CD4-positive, alpha-beta T cell treated with Interferon gamma for 1 hour (primary cell): ENCODE data around the gene SMIM41.
"Not testable (repeated sequence)": the region's sequence is repeated elsewhere in the genome, so short reads cannot be mapped to it uniquely, and the experiment has no call there.

Experiments
- DNase-seq: peaks from one replicate; pipeline ENCODE4 v3.0.0-alpha.2; 2020

Gene SMIM41

DNA sequence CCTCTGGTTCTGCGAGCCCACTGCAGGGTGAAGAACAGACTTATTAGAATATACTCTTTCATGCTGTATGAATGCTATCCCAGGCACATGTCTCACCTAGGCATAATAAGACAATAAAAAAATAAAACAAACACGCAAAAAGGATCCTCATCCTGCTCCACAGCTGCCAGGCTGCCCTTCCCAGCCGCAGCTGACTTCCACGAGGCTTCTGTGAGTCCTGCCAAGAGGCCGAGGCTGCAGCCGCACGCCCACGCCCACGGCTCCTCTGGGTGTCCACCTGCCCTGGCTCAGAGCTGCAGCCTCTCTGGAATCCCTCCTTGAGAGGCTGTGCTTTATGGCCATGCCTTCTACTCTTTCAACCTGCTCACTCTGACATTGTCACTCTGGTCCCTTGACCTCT lies 6.9 kb downstream of the SMIM41 start:
- no peak for DNase-seq

DNA sequence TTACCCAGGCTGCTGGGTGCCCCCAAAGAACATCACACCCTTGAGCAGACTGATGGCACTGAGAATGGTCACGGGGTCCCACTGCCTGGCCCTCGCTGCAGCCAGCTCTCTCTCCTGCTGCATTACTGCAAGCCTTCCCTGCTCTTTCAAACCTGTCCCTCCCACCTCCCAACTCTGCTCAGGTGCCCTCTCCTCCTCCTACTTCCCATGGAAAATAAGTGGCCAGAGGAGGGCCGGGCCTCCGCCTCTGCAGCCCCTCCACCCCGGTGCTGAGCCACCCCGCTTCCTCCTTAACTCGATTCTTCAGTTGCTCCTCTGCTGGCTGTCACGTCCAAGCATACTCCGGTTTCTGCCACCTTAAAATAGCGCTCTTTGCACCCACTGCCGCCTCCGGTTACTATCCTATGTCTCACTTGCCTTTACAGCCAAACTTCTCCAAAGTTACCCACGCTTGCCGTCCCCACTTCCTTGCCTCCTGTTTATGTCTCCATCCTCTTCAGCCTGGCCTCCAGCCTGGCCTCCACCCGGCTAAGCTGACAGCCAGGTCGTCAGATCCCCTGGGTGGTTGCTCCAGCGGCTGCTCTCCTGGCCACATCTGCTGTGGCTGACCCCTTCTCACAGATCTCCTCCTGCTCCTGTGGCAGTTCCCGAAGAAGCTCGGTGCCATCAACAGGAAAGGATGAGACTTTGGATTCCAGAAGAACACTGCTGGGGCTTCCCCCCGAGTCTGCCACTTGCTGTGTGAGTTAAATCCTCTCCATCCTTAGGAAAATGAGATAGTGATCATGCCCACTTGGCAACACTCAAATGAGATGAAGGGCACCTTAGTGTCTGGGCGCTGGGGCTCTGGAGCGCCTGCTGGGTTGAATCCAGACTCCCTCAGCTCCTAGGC lies 7.7 kb downstream of the SMIM41 start:
- DNase-seq: no peak

DNA sequence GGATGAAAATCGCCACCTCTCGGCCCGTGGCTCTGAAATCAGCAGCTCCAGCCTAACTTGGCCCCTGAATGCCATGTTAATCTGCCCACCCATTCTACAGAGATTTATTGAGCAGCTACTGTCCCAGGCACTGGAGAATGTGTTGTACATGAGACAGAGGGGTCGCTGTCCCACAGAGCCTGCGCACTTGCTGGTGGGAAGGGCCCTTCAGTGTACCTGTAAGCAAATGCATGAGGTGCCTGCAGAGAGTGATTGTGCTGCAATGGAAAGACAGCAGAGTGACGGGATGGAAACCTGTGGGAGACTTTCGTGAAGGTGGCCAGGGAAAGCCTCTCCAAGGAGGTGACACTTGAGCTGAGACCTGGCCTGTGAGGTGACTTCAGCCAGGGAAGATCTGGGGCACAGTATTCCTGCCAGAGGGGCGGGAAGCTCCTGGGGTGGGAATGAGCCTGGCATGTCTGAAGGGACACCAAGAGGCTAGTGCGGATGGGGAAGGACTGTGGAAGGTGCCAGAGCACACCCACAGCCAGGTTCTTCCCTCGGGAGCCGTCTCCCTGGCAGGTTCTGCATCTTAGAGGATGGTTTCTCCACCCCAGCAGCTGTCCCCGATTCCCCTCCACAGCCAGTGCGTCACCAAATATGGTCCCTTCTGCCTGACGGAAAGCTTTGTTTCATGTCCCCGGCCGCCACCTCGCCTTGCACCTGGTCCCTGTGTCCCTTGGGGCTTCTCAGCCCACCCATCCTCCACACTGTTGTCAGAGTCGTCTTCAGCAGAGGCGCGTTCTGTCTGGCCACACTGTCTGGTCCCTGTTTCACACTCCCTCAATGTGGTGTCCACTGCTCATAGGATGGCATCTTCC lies 8.7 kb downstream of the SMIM41 start:
- DNase-seq: peak; percentile 51

DNA sequence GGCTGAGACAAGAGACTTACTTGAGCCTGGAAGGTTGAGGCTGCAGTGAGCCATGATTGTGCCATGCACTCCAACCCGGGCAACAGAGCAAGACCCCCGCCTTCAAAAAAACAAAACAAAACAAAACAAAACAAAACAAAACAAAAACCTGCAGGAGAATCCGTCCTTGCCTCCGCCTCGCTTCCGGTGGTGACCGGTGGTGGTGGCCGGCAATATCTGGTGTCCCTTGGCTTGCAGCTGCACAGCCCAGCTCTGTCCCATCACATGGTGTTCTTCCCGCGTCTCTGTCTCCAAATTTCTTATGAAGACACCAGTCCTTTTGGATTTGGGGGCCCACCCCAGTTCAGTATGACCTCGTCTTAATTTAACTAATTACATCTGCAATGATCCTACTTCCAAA lies 10.0 kb downstream of the SMIM41 start:
- no peak for DNase-seq

DNA sequence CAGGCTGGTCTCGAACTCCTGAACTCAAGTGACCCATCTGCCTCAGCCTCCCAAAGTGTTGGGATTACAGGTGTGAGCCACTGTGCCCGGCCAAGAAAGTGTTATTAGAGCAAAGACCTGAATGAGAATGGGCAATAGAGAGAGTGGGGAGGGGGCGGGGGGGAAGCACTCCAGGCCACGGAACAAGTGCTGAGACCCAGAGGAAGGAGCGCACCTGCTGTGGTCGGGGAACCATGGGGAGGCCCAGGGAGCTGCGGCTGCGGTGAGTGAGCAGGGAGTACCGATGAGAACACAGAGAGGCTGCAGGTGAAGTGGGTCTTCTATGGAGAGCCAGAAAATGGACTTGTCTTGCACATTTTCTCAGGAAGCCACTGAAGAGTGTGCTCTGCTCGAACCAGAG lies 10.8 kb downstream of the SMIM41 start:
- no peak for DNase-seq

DNA sequence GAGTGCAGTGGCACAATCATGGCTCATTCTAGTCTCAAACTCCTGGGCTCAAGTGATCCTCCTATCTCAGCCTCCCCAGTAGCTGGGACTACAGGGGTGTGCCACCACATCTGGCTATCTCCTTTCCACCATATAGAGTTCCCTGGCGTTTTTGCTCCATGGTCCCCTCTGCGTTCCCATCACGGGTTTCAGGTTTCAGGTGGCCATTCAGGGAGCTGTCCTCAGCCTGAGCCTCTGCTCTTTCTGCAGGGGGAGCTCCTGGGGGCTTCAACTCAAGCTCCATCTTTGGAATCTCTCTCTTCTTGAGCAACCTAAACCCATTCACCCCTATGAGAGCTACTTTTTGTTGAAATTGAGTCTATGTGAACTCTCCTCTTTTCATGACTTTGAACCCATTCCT lies 11.6 kb downstream of the SMIM41 start:
- DNase-seq: no peak

DNA sequence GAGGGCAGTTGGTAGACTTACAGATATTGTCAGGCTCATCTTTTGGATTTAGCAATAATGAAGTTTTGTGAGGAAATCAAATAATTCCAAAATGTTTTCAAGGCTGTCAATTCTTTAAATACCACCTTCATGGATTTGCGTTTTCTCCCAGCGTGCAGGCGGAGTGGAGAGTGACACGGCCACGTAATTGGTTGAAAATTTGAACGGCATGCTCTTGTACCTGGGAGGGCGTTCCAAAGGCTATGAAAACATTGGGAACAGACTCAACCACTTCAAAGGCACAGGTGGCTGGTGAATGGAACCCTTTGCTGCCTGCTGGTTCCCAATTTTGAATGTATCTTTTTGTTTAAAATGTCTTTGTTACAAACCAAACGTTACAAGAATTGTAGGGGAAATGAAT lies 12.4 kb downstream of the SMIM41 start:
- no peak for DNase-seq

DNA sequence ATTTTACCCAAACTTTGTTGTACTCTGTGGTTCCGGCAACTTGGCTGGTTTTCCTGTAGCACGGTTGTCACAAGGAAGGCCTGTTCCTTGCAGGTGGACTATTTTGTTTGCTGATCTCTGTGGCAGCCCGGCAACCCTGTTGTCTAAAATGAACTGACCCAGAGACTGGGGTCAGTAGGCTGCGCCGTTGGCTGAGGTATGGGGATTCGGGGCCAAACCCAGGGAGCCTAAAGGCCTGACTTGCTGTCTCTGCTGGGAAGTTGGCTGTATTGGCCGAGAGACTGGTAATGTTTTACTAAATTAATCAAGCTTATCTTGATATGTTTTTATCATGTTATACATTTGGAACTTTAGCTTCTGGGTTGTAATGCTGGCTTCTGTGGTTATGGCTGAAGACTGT lies 13.8 kb downstream of the SMIM41 start:
- DNase-seq: no peak

DNA sequence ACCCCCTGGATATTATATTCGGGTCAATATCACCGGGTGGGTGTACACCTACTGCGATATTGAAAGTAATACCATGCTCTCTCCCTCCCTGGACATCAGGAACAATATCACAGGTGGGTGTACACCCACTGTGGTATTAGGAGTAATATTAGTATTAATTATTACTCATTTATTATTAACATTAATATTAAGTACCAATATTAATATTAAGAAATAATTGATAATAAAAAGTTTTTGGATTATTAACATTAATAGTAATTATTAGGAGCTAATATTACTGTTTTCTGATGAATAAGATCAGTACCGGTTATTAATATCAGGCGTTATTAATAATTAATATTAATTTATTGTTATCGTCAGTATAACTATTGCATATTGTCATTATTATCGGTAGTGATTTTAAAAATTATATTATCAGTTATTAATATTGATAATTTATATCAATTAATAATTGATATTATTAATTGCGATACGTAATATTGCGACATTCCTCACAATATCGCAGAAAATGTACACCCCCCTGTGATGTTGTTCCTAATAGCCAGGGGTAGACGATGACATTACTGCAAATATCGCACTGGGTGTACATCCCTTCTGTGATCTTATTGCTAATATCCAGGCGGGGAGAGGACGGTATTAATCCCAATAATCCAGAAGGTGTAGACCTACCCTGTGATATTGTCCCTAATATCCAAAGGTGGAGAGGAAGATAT lies 17.0 kb downstream of the SMIM41 start:
- no peak for DNase-seq

DNA sequence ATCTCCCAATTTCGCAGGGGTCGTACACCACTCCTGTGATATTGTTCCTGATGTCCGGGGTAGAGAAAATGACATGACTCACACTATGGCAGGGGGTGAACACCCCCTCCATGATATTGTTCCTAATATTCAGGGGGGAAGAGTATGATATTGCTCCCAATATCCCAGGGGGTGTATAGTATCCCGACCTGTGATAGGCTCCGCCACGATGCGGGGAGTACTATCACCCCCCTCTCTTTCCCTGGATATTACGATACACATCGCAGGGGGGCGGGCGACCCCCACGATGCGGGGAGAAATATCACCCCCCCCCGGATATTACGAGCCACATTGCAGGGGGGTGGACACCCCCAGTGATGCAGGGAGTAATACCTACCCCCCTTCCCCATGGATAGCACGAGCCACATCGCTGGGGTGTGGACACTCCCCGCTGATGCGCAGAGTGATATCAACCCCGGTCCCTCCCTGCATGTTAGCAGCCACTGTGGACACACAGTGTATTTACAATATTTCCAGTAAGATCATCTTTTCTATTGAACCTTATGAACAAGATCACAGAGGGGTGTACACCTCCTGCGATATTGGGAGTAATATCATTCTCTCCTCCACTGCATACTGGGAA lies 17.7 kb downstream of the SMIM41 start:
- DNase-seq: no peak

DNA sequence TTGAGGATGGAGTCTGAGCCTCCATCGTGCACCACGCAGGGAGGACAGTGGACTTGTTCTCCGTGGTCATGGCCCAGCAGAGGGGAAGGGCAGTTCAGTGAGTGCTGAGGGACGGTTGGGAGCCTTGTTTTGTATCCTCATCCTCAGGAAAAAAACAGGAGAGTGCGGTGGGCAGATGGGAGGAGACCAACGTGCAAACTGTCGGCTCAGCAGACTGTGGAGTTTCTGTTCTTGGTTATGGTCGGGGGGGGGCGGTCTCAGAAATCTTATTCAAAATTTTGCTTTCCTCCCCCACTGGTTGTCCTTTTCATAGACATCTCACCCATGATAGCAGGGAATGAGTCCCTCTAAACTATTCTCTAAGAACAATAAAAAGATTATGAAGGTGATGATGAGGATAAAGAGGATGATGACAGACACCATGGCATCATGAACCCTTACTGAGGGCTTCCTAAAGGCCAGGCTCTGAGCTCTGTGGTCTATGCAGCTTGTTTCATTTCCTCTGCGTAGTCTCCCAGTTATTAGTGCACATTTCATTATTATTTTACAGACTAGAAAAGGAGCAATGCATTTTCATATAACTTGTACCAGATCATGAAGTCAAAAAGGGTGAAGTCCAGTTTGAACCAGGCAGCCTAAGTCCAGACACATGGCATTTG lies 25.1 kb downstream of the SMIM41 start:
- not testable (repeated sequence) for DNase-seq

DNA sequence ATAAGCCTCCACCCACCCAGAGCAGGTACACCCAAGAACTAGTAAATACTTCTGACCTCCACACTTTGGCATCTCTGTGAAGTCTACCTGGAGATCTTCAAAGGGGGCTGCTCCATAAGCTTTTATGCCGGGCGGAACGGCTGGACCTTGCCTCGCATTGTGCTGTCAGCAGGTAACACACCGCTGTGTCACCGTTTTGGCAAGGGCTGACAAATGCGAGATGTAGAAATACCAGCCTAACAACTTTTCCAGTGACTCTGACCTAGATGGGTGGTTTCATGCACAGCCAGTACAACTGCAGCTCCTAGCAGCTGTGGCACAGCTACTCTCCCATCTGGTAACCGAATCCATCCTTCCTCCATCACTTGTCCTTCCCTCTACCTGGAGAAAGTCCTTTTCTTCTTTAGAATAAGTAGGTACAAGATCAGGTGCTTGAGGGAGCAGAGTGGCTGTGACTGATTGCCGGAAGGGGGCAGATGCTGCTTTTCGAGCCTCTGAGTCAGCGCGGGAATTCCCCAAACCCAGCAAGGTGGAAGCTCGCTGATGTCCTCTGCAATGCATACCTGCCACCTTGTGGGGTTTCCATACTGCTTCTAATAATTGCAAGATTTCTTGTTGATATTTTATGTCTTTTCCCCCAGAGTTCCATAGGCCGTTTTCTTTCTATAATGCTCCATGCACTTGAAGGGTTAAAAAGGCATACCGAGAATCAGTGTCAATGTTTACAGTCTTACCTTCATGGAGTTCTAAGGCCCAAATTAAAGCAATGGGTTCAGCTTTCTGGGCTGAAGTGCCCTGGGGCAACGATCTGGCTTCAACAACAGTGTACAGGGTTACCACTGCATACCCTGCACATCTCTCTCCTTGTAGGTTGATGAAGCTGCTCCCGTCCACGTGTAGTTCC lies 37.0 kb downstream of the SMIM41 start:
- peak; percentile 60 for DNase-seq

DNA sequence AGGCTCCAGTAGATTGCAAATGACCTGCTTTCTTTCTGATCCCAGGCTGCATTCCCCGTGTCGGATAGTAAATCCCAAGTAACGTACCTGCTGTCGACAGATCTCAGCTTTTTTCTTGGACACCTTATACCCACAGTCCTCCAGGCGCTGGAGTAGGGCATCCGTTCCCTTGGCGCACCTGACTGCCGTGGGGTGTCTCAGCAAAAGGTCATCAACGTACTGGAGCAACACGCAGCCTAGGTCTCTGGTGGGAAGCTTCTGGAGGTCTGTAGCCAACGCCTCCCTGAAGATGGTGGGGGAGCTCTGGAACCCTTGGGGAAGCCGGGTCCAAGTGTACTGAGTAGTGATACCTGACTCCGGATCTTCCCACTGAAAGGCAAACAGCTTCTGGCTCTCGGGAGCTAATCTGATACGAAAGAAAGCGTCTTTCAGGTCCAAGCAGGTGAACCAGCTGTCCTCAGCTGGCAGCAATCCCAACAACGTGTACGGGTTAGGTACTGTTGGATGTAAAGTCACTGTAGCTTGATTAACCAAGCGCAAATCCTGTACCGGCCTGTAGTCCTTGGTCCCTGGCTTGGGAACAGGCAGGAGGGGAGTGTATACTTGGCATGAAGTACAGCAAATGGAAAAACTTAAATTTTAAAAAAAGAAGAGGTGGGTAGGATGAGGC lies 38.4 kb downstream of the SMIM41 start:
- not testable (repeated sequence) for DNase-seq

DNA sequence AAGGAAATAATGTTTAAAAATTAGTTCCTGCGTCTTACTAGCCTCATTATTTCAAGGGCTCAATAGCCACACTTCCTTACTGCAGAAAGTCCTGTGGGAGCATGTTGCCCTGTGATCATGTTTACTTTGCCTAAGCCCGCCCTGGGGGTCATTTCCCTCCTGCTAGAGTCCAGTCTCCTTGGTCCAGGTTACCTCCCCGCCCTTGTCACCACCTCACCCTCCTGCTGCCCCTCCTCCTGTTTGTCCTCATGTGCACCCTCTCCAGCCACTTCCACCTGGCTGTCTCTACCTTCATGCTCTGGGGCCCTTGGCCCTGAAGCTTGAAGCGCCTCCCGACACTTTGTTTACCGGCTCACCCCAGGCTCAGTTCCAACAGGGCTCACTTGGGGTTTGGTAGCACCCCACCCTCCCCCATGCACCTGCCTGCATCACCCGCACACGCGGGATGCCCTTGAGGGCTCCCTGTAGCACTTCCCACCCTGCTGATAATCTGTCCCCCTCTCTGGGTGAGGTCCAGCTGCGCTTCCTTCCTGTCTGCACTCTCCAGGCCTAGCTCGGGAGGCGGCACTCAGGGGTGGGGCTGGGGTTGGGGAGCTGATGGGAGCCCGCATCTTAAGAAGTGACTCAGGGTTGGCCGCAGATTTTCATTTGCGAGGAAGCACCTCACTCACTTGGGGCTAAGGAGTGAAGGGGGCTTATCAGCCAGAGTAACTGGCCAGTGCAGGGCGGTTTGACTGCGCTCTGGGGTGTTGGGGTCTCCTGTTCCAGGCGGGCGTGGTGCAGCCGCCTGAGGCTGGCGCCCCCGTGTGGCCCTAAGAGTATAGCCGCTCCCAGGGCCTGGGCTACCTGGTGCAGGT lies 40.1 kb downstream of the SMIM41 start:
- DNase-seq: peak; percentile 21

DNA sequence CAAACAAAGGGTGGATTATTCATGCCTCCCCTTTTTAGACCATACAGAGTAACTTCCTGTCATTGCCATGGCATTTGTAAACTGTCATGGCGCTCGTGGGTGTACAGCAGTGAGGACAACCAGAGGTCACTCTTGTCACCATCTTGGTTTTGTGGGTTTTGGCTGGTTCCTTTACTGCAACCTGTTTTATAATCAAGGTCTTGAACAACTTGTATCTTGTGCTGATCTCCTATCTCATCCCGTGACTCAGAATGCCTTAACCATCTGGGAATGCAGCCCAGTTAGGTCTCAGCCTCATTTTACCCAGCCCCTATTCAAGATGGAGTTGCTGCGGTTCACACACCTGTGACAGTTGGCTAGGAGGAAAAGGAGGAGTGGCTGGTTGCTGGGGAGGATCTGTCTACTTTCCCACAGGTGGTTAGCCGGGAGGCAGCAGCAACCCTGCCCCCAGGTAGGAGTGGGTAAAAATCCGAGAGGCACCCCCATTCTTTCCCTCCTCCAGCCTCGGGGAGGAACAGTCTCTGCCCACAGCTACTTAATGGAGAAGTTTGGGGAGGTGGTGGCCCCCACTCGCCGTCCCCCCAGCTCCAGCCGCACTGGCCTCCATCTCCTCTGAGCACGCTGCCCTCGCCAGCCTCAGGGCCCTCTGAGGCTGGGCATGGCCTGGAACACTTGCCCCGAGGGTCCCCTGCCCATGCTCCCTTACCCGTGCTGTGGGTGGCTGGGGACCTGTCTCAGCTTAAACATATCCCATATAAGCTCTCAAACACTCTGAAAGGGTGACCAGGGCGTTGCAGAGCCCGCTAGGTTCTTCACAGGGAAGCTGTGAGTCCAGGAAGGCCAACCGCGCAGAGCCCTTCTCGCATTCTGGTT lies 41.7 kb downstream of the SMIM41 start:
- no peak for DNase-seq

DNA sequence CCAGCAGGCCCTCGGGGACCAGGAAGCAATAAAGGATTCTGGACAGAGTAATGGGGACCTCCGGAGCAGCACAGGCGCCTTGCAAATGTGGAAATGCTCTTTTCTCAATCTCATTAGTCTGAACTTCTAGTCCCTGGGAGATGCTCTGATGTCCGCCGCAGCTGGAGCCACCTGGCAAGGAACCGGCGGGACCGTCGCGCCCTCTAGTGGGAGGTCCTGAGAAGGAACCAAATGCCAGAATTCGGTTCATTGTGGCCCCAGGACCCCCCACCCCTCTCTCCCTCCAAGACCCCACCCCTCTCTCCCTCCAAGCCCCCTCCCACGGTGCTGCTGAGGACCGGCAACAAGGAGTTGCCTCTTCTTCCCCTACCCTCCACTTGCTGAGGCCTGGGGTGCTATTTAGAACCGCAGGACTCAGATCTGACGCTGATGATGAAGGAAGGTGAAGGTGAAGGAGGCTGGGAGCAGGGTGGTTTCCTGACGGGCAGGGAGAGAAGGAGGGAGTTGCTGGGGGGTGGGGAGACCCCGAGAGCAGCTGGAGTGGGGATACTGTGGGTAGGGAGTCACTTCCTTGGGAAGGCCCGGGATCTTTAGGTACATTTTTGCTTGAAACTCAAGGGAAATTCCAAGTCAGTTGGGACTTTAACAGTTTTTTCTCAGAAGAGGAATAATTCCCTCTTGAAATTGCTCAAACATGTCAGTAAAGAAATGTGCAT lies 42.5 kb downstream of the SMIM41 start:
- DNase-seq: peak; percentile 46

DNA sequence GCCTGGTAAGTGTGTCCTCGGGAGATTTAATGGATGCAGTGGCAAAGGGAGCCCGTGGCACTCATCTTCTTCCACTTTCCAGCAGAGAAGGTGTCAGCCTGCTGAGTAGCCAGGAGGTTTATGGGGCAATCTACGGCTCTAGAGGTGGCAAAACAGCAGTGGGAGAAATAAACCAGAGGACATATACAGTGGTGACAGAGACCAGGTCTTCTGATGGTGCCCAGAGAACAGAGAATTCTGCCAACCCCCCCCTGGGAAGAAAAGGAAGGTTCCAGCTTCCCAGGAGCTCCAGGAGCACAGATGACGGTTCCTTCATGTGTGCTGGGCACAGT lies 43.0 kb downstream of the SMIM41 start:
- DNase-seq: no peak

DNA sequence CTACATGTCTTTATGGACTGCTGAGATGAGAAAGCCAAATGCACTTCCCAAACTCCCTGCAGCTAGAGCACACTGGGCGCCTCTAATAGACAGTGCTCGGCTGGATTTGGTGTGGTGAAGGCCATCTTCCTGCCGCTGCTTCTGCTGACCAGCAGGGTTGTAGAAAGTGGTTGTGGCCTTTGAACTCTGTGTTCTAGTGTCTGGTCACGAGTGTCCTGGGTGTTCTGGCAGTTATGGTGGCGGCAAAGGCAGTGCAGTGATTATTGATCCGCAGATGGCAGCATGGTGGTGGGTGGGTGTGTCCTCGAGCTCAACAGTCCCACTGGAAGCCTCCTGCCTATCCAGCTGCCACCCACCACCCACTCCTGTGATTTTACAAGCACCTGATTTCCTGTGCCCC lies 43.4 kb downstream of the SMIM41 start:
- DNase-seq: no peak
